Ishikawa (cell line): ENCODE results near the gene GIT1.

Source experiments
- CEBPB ChIP-seq: IDR thresholded peaks from 2 replicates; pipeline ENCODE4 v1.6.1; 2012
- CREB1 ChIP-seq: IDR thresholded peaks from 2 replicates; pipeline ENCODE4 v1.6.1; 2012; ENCODE audit warnings: low read depth
- EGR1 ChIP-seq: IDR thresholded peaks from 2 replicates; pipeline ENCODE4 v1.6.1; 2012
- EP300 ChIP-seq: IDR thresholded peaks from 2 replicates; pipeline ENCODE4 v1.6.1; 2012; ENCODE audit warnings: borderline replicate concordance
- FOXM1 ChIP-seq: IDR thresholded peaks from 2 replicates; pipeline ENCODE4 v1.6.1; 2012; ENCODE audit warnings: low read depth, borderline replicate concordance
- NFIC ChIP-seq: IDR thresholded peaks from 2 replicates; pipeline ENCODE4 v1.6.1; 2012
- RAD21 ChIP-seq: IDR thresholded peaks from 2 replicates; pipeline ENCODE4 v1.6.1; 2012; ENCODE audit warnings: low read depth
- TAF1 ChIP-seq: IDR thresholded peaks from 2 replicates; pipeline ENCODE4 v1.6.1; 2012; ENCODE audit warnings: low read depth, mild to moderate bottlenecking
- TCF12 ChIP-seq: IDR thresholded peaks from 2 replicates; pipeline ENCODE4 v1.6.1; 2012; ENCODE audit warnings: low read depth
- TEAD4 ChIP-seq: IDR thresholded peaks from 2 replicates; pipeline ENCODE4 v1.6.1; 2012
- YY1 ChIP-seq: IDR thresholded peaks from 2 replicates; pipeline ENCODE4 v1.6.1; 2012; ENCODE audit warnings: low read depth
- ZBTB7A ChIP-seq: IDR thresholded peaks from 2 replicates; pipeline ENCODE4 v1.6.1; 2012; ENCODE audit warnings: low read depth
- TF ChIP-seq, protein P1 (sequence below): IDR thresholded peaks from 2 replicates; pipeline ENCODE4 v1.6.1; 2012
- TF ChIP-seq, protein P2 (sequence below): IDR thresholded peaks from 2 replicates; pipeline ENCODE4 v1.6.1; 2012
- TF ChIP-seq, protein P3 (sequence below): IDR thresholded peaks from 2 replicates; pipeline ENCODE4 v1.6.1; 2012; ENCODE audit warnings: low read depth, mild to moderate bottlenecking

The GIT1 gene

DNA sequence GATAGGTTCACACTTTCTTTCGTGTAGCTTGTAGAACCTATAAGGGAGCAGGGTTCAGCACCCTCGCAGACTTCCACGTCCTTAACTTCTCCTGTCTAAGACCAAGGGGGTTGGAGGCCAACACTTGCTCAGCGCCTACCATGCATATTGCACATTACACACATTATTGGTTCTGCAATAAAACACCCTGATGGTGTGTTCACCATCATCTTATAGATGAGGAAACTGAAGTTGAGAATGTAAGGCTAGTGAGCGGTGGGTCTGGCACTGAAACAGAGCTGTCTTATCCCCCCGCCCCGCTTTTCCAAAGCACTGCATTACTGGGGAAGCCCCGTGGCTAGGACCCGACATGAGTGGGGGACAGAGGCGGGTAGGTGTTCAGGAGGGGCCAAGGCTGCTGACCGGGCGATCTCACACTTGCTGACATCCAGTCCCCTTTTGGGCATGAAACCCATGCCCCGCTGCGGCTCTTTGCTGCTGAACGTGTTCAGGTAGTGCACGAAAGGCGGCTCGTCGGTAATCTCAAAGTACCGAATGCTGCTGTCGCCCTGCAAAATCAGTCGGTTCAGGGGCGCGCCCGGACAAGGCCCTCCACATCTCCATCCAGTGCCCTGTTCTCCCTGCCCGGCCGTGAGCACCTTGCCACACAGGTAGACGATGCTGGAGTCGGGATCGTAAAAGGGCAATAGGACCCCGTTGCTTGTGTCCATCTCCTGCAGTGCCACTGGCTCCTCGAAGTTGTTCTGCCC, 27.0 kb upstream of the GIT1 start:
- TF ChIP-seq ZBTB7A (no peak), CREB1 (no peak), TEAD4 (no peak), EGR1 (no peak), CEBPB (no peak), YY1 (no peak), TCF12 (no peak), NFIC (no peak), TAF1 (no peak), EP300 (no peak), FOXM1 (no peak), RAD21 (no peak)
- TF ChIP-seq, protein P1, sequence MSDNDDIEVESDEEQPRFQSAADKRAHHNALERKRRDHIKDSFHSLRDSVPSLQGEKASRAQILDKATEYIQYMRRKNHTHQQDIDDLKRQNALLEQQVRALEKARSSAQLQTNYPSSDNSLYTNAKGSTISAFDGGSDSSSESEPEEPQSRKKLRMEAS = no peak
- TF ChIP-seq, protein P2, sequence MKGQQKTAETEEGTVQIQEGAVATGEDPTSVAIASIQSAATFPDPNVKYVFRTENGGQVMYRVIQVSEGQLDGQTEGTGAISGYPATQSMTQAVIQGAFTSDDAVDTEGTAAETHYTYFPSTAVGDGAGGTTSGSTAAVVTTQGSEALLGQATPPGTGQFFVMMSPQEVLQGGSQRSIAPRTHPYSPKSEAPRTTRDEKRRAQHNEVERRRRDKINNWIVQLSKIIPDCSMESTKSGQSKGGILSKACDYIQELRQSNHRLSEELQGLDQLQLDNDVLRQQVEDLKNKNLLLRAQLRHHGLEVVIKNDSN = no peak
- TF ChIP-seq, protein P3, sequence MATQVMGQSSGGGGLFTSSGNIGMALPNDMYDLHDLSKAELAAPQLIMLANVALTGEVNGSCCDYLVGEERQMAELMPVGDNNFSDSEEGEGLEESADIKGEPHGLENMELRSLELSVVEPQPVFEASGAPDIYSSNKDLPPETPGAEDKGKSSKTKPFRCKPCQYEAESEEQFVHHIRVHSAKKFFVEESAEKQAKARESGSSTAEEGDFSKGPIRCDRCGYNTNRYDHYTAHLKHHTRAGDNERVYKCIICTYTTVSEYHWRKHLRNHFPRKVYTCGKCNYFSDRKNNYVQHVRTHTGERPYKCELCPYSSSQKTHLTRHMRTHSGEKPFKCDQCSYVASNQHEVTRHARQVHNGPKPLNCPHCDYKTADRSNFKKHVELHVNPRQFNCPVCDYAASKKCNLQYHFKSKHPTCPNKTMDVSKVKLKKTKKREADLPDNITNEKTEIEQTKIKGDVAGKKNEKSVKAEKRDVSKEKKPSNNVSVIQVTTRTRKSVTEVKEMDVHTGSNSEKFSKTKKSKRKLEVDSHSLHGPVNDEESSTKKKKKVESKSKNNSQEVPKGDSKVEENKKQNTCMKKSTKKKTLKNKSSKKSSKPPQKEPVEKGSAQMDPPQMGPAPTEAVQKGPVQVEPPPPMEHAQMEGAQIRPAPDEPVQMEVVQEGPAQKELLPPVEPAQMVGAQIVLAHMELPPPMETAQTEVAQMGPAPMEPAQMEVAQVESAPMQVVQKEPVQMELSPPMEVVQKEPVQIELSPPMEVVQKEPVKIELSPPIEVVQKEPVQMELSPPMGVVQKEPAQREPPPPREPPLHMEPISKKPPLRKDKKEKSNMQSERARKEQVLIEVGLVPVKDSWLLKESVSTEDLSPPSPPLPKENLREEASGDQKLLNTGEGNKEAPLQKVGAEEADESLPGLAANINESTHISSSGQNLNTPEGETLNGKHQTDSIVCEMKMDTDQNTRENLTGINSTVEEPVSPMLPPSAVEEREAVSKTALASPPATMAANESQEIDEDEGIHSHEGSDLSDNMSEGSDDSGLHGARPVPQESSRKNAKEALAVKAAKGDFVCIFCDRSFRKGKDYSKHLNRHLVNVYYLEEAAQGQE = no peak

DNA sequence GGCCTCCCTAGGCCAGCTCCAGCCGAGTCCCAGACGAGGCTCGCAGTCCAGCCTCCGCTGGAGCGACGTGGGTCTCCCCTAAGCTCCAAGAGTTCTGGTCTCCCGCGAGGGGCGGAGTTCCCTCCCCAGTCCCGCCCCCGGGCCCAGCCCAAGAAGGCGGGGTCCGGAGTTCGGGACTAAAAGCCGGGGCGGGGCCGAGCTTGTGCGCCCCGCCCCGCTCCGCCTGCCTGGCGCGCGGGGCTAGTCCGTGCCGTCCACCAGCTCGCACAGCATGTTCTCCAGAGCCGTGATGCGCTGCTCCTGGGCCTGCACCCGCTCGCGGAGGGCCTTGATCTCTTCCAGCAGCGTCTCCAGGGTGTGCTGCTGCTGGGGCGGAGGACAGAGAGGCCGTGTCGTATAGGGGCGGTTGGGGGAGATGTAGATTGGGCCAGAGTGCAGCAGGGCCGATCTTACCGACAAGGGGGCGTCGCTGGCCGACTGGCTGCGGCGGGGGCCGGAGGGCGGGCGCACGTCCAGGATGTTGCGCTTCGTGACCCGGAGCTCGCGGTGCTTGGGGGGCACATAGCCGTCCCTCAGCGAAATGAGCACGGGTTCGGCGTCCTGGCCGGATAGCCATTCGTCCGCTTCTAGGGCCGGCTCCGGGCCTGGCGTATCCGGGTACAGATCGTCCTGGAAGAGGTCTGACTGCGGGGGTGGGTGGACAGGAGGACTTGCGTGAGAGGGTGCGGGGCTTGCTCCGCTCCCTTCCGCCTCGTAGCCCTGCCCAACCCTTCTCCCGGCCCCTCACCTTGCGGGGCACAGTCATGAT, 26.2 kb upstream of the GIT1 start:
- TF ChIP-seq, protein P1 = peak; percentile 88
- TF ChIP-seq CEBPB = no peak

DNA sequence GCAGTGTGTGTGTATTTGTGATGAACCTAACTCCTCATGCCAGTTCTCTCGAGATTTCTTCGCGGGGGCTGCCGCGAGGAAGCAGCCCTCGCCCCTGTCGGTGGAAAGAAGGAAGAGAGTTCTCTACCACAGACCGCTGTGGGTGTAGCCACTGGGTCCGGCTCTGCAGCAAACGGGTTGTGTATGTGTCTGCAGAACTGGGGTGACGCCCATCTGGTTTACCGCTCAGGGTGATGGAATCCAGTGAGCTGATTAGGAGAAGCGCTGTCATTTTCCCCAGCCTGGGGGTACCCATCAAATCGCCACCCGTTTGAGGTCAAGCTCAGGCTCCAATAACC, 25.6 kb upstream of the GIT1 start:
- no peak for TF ChIP-seq NFIC
- no peak for TF ChIP-seq EGR1
- no peak for TF ChIP-seq FOXM1

DNA sequence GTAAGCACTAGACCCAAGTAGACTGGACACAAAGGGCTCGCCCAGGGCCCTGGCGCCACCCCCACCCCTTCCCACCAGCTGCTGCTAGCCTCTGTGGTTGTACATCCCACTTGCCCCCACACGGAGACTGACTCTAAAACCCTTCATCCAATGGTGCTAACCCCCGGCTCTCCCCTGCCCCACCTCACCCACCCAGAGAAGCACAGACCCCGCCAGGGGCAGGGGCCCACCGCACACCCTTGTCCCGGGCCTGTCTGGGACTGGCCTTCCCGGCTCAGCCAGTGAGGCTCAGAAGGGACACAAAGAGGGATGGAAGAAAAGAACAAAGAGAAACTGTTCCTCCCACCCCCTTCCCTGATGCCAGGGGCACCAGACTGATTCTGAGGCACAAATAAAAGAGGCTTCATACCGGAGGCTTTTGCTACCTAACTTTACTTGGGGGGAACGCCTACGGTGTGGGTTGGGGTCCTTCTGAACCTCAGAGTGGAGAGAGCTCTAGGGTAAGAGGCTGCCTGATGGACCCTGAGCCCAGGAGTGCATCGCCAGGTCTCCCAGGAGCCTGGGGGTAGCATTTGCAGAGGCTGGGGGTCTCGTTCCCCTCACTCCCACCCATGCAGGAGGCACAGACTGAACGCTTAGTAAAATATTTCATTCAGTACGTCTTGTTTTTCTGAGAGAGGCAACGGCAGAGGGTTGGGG, 25.1 kb upstream of the GIT1 start:
- TF ChIP-seq FOXM1 (no peak), CREB1 (no peak), YY1 (no peak), NFIC (no peak), CEBPB (no peak), TCF12 (no peak), RAD21 (no peak), TEAD4 (no peak), ZBTB7A (no peak), EP300 (no peak), EGR1 (no peak), TAF1 (no peak)
- TF ChIP-seq, protein P2 = no peak
- TF ChIP-seq, protein P3 = no peak
- TF ChIP-seq, protein P1 = no peak

DNA sequence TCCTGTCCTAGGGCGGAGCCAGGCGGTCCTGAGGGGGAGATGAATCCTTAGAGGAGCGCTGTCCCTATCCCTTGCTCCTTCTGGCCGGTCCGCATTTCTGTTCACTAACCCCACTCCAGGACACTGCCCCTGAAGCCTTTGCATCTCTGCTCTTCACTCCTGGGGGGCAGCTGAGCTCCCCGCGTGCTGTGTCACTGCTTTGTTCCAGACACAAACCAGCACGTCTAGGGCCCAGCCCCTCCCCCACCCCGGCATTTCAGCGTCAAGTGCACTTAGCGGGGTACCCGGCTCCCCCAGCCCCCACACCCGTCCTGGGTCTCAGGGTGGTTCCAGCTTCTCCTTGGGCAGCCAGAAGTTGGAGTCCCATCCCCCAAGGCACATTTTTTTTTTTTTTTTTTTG, 24.4 kb upstream of the GIT1 start:
- TF ChIP-seq ZBTB7A (no peak; the same call in 1 of the 2 replicates), YY1 (no peak), EP300 (no peak), CREB1 (no peak), FOXM1 (no peak), RAD21 (no peak), EGR1 (no peak), TAF1 (no peak), TCF12 (no peak), NFIC (no peak)
- TF ChIP-seq, protein P1 = no peak
- TF ChIP-seq, protein P2 = no peak
